GM12864 (cell line): ENCODE measurements around the gene SLC2A2.

Experiments
- DNase-seq: peaks from one replicate; pipeline ENCODE4 v3.0.0-alpha.2; 2011; ENCODE audit warnings: low read depth
- H3K4me3 ChIP-seq: 2 replicates; pipeline ENCODE4 v1.5.1; 2011; ENCODE audit warnings: mild to moderate bottlenecking, low read depth, low read length, control low read depth
- TF ChIP-seq, protein P1 (sequence below): IDR thresholded peaks from 2 replicates; pipeline ENCODE4 v1.5.1; 2011; ENCODE audit warnings: low read depth, mild to moderate bottlenecking, moderate library complexity, low read length, control low read depth, inconsistent platforms; ENCODE audit errors: missing control alignments

Gene SLC2A2

DNA sequence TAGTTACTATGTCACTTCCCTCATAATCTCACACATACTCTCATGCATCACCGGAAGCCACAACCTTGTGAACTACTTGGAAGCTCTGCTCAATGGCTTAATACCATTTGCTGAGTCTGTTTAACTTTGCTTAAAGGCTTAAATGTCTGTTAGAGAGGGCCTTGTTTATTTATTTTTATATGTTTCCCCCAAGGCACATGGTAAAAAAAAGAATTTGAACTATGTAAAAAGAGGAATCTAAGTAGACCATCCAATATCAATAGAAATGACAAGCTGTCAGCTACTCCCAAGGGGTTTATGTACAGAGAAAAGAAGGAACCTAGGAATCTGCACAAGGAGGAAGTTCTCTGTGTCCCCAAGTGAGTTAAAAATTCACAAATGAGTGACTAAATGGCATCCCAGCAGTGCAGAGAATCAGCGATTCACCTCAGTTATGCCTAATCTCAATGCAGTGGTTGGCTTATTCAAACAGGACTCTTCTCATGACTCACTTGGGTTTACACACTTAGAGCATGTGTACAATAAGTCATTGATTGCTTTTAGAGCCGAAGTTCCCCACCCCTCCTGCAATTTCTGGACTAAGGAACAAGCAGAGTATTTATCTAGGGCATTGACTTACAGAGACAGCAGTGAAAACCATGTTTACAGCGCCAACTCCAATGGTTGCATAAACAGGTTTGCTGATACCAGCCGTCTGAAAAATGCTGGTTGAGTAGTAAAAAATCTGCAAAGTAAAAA lies 24.4 kb downstream of the SLC2A2 start:
- H3K4me3 ChIP-seq, result no peak overlapping the region
- no peak for DNase-seq
- TF ChIP-seq, protein P1, sequence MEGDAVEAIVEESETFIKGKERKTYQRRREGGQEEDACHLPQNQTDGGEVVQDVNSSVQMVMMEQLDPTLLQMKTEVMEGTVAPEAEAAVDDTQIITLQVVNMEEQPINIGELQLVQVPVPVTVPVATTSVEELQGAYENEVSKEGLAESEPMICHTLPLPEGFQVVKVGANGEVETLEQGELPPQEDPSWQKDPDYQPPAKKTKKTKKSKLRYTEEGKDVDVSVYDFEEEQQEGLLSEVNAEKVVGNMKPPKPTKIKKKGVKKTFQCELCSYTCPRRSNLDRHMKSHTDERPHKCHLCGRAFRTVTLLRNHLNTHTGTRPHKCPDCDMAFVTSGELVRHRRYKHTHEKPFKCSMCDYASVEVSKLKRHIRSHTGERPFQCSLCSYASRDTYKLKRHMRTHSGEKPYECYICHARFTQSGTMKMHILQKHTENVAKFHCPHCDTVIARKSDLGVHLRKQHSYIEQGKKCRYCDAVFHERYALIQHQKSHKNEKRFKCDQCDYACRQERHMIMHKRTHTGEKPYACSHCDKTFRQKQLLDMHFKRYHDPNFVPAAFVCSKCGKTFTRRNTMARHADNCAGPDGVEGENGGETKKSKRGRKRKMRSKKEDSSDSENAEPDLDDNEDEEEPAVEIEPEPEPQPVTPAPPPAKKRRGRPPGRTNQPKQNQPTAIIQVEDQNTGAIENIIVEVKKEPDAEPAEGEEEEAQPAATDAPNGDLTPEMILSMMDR, result no peak

DNA sequence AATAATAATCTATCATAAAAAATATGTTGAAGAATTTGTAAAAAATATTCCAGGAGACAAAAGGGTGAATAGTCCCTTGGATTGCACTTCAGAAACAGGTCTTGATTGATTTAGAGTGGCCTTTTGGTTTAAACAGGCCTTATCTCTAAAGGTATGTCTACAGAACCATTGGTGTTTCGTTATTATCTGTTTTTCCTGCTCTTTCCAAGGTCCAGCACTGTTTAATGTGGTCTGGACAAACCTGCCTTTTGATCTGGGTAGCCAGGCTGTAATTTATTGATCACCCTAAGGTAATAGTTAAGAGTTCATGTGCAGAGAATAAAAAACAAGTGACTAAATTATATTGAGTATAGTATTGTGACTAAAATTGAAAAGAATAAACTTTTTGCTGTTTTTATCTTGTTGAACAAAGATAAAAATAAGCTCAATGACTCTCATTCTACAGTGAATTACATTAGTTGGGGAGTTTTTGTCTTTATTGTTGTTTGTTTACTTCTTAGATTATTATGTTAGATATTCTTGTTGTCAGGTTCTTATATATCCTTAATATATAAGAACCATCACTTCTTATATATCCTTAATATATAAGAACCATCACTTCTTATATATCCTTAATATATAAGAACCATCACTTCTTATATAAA lies 25.1 kb downstream of the SLC2A2 start:
- no peak overlapping the region for H3K4me3 ChIP-seq
- TF ChIP-seq, protein P1, result no peak
- no peak for DNase-seq

DNA sequence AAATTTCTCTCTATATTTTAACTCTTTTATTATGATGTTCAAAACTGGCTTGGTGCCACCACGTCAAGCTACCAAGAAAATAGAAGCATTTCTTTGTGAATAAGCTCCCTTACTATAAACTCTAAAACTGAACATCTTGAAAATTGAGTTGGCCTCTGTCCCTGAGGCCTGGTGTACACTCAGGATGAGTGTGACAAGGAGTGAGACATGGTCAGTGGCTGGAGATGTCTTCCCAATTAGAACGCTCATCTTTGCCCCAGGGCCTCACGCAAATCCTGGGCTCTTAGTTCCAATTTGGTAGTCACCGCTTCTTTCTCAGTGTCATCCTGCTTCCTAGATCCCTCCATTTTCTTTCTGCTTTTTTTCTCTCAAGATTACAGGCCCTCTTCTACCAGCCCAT lies 26.2 kb downstream of the SLC2A2 start:
- no peak for DNase-seq
- TF ChIP-seq, protein P1, result no peak
- no peak overlapping the region for H3K4me3 ChIP-seq

DNA sequence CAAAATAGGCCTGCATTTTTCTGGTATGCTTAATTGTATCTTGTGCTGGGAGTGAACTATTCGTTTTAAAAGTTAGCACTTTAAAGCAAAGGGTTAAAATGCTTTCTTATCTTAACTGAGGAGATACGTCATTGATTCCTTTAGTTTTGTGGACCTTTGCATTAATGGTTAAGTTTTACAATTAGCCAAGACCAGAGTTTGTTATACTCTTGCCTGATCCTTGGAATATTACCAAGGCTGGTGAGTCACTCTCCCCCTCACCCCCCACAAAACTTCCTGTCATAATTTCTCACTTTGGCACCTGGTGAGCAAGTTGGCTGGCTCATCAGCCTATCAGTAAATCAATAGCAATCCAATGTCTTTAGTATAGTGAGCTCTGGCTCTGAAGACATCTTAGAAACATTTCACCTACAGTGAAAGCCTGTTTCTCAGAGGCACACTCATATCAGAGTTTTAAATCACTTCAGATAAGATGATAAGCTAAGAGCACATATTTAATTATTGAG lies 26.7 kb downstream of the SLC2A2 start:
- no peak overlapping the region for H3K4me3 ChIP-seq
- TF ChIP-seq, protein P1, result no peak
- DNase-seq, result no peak

DNA sequence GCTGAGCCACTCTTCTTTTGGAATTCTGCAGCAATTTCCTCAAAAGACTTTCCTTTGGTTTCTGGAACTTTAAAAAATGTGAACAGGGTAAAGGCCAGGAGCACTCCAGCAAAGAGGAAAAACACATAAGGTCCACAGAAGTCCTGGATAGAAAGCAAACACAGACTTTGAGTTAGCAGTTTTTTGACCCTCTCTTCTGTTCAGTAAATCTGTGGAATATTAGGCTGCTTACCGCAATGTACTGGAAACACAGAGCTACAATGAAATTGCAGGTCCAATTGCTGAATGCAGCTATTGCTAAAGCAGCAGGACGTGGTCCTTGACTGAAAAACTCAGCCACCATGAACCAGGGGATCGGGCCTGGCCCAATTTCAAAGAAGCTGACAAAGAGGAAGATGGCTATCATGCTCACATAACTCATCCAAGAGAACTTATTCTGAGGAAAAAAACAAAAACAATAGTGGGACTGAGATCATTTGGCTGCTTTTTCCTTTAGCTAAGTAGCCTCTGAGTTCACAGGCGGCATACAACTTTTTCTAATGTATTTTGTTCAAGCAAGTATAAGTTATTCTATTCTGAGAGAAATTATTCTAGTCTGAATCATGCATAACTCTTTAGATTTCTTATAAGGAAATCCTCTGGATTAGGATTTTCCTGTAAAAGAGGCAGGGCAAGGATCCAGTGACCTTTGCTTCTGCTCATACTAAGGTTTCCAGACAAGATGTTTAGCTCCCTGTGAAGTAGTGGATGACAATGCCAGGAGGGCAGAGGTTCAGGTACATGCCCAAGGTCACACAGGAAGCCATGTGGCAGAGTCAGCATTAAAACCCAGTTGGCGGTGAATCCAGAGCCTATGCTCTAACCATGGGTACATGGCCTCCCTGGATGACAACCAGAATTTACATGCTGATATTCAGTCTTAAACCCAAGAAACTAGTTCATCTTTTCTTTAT lies 28.3 kb downstream of the SLC2A2 start:
- H3K4me3 ChIP-seq, result no peak overlapping the region
- TF ChIP-seq, protein P1, result no peak
- no peak for DNase-seq

DNA sequence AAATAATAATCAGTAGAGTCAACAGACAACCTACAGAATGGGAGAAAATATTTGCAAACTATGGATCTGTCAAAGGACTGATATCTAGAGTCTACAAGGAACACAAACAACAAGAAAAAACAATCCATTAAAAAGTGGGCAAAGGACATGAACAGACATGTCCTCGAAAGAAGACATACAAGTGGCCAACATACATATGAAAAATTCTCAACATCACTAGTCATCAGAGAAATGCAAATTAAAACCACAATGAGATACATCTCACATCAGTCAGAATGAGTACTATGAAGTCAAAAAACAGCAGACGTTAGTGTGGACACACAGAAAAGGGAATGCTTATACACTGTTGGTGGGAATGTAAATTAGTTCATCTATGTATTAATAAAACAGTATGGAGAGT lies 33.7 kb downstream of the SLC2A2 start:
- TF ChIP-seq, protein P1, result no peak
- DNase-seq, result no peak
- H3K4me3 ChIP-seq, result no peak overlapping the region
